ENCODE results near the gene ZNF169.

Gene ZNF169

DNA sequence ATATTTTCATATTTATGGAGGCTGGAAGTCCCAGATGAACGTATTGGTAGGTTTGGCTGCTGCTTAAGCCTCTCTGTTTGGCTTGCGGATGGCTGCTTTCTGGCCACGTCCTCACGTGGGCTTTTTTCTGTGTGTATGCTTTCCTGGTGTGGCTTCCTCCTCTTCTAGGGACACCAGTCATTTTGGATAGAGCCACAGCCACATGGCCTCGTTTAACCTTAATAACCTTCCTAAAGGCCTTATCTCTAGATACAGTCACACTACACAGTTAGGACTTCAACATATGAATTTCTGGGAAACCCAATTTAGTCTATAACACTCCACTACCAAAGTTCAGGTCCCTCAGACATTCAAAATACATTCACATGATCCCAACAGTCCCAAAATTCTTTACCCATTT, 42.5 kb downstream of the ZNF169 start:
- ChIA-PET POLR2A (no interaction called here), CTCF (no interaction called here)
- Histone ChIP-seq H3K27ac (ENCODE audit: extremely low read depth, low read depth, low read length) (no peak overlapping the region), H3K4me3 (ENCODE audit: low read depth, low read length) (no peak overlapping the region), H3K36me3 (ENCODE audit: control insufficient read depth in 2 of 2, insufficient read depth in 1 of 2, low read length in 2 of 2) (no peaks in the 10 kb centered on the region), H3K9me3 (ENCODE audit: control insufficient read depth, insufficient read depth, low read depth, low read length) (no peaks in the 10 kb centered on the region), H3K4me1 (ENCODE audit: control insufficient read depth, insufficient read depth, low read length) (no peaks in the 10 kb centered on the region)
- TF ChIP-seq ZNF560 (tag by site-specific recombination; IDR thresholded peaks at IDR 0.05; ENCODE audit: borderline replicate concordance) (no peak), ZNF324 (tag by site-specific recombination; IDR thresholded peaks at IDR 0.05) (no peak), ZNF658 (tag by site-specific recombination; IDR thresholded peaks at IDR 0.05) (no peak), ZNF626 (tag by site-specific recombination; IDR thresholded peaks at IDR 0.05) (no peak)

DNA sequence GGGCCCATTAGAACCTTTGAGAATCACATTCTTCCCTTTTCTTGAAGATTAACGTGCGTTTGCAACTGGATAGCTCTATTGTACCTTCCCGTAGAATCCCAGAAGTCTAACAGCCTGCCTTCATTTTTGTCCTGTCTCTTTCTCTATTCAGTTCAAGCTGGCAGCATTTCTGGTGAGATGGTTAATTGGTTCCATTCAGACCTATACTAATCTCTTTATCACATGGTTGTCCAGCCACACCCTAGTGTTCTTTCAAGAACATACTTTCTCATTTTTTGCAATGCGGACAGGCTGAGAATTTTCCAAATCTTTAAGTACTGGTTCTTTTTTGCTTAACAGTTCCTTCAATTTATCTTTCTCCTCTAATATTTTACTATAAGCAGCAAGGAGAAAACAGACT, 43.3 kb downstream of the ZNF169 start:
- Histone ChIP-seq H3K27ac (ENCODE audit: extremely low read depth, low read depth, low read length) (no peak overlapping the region), H3K4me3 (ENCODE audit: low read depth, low read length) (no peak overlapping the region), H3K9me3 (ENCODE audit: control insufficient read depth, insufficient read depth, low read depth, low read length) (no peaks in the 10 kb centered on the region), H3K4me1 (ENCODE audit: control insufficient read depth, insufficient read depth, low read length) (no peaks in the 10 kb centered on the region), H3K36me3 (ENCODE audit: control insufficient read depth in 2 of 2, insufficient read depth in 1 of 2, low read length in 2 of 2) (no peaks in the 10 kb centered on the region)
- ChIA-PET CTCF (no interaction called here), POLR2A (no interaction called here)
- TF ChIP-seq GLIS1 (tag by site-specific recombination; IDR thresholded peaks at IDR 0.05): no peak
- TF ChIP-seq, protein P1, sequence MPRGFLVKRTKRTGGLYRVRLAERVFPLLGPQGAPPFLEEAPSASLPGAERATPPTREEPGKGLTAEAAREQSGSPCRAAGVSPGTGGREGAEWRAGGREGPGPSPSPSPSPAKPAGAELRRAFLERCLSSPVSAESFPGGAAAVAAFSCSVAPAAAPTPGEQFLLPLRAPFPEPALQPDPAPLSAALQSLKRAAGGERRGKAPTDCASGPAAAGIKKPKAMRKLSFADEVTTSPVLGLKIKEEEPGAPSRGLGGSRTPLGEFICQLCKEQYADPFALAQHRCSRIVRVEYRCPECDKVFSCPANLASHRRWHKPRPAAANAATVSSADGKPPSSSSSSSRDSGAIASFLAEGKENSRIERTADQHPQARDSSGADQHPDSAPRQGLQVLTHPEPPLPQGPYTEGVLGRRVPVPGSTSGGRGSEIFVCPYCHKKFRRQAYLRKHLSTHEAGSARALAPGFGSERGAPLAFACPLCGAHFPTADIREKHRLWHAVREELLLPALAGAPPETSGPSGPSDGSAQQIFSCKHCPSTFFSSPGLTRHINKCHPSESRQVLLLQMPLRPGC (tag by site-specific recombination; IDR thresholded peaks at IDR 0.05): no peak
- TF ChIP-seq, protein P2, sequence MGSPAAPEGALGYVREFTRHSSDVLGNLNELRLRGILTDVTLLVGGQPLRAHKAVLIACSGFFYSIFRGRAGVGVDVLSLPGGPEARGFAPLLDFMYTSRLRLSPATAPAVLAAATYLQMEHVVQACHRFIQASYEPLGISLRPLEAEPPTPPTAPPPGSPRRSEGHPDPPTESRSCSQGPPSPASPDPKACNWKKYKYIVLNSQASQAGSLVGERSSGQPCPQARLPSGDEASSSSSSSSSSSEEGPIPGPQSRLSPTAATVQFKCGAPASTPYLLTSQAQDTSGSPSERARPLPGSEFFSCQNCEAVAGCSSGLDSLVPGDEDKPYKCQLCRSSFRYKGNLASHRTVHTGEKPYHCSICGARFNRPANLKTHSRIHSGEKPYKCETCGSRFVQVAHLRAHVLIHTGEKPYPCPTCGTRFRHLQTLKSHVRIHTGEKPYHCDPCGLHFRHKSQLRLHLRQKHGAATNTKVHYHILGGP (tag by site-specific recombination; IDR thresholded peaks at IDR 0.05): no peak
- TF ChIP-seq ZNF302 (tag by site-specific recombination; IDR thresholded peaks at IDR 0.05; ENCODE audit: low read depth): no peak
- no peak for TF ChIP-seq YY2 (tag by site-specific recombination; IDR thresholded peaks at IDR 0.05)
- no peak for TF ChIP-seq TRIM28 (IDR thresholded peaks at IDR 0.05; ENCODE audit: borderline replicate concordance, low read length)
- TF ChIP-seq, protein P3, sequence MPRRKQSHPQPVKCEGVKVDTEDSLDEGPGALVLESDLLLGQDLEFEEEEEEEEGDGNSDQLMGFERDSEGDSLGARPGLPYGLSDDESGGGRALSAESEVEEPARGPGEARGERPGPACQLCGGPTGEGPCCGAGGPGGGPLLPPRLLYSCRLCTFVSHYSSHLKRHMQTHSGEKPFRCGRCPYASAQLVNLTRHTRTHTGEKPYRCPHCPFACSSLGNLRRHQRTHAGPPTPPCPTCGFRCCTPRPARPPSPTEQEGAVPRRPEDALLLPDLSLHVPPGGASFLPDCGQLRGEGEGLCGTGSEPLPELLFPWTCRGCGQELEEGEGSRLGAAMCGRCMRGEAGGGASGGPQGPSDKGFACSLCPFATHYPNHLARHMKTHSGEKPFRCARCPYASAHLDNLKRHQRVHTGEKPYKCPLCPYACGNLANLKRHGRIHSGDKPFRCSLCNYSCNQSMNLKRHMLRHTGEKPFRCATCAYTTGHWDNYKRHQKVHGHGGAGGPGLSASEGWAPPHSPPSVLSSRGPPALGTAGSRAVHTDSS (tag by site-specific recombination; IDR thresholded peaks at IDR 0.05): no peak
- TF ChIP-seq, protein P4, sequence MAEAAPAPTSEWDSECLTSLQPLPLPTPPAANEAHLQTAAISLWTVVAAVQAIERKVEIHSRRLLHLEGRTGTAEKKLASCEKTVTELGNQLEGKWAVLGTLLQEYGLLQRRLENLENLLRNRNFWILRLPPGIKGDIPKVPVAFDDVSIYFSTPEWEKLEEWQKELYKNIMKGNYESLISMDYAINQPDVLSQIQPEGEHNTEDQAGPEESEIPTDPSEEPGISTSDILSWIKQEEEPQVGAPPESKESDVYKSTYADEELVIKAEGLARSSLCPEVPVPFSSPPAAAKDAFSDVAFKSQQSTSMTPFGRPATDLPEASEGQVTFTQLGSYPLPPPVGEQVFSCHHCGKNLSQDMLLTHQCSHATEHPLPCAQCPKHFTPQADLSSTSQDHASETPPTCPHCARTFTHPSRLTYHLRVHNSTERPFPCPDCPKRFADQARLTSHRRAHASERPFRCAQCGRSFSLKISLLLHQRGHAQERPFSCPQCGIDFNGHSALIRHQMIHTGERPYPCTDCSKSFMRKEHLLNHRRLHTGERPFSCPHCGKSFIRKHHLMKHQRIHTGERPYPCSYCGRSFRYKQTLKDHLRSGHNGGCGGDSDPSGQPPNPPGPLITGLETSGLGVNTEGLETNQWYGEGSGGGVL (tag by site-specific recombination; IDR thresholded peaks at IDR 0.05): no peak
- TF ChIP-seq OVOL3 (tag by site-specific recombination; IDR thresholded peaks at IDR 0.05): no peak
- TF ChIP-seq KLF7 (tag by site-specific recombination; IDR thresholded peaks at IDR 0.05; ENCODE audit: borderline replicate concordance): no peak

DNA sequence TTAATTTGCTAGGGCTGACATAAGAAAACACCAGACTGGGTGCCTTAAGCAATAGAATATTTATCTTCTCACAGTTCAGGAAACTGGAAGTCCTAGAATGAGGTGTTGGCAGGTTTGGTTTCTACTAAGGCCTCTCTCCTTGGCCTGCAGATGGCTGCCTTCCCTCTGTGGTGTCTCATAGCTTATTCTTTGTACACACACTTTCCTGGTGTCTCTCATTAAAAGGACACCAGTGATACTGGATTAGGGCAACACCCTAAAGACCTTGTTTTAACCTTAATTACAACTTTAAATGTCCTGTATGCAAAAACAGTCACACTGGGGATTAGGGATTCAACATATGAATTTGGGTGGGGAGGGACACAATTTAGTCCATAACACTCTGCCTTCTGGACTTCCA, 44.2 kb downstream of the ZNF169 start:
- Histone ChIP-seq H3K36me3 (ENCODE audit: control insufficient read depth in 2 of 2, insufficient read depth in 1 of 2, low read length in 2 of 2) (no peaks in the 10 kb centered on the region), H3K4me1 (ENCODE audit: control insufficient read depth, insufficient read depth, low read length) (no peaks in the 10 kb centered on the region), H3K27ac (ENCODE audit: extremely low read depth, low read depth, low read length) (no peak overlapping the region), H3K4me3 (ENCODE audit: low read depth, low read length) (no peak overlapping the region), H3K9me3 (ENCODE audit: control insufficient read depth, insufficient read depth, low read depth, low read length) (no peaks in the 10 kb centered on the region)
- ChIA-PET CTCF (no interaction called here), POLR2A (no interaction called here)
- TF ChIP-seq YY1 (tag by site-specific recombination; IDR thresholded peaks at IDR 0.05) (no peak), FEZF1 (tag by site-specific recombination; IDR thresholded peaks at IDR 0.05) (no peak), ZNF600 (tag by site-specific recombination; IDR thresholded peaks at IDR 0.05) (no peak), ZNF184 (tag by site-specific recombination; IDR thresholded peaks at IDR 0.05) (no peak), ZNF707 (tag by site-specific recombination; IDR thresholded peaks at IDR 0.05) (no peak), RBAK (tag by site-specific recombination; IDR thresholded peaks at IDR 0.05) (no peak), ZNF529 (tag by site-specific recombination; IDR thresholded peaks at IDR 0.05; ENCODE audit: insufficient replicate concordance) (no peak), ZNF174 (tag by site-specific recombination; IDR thresholded peaks at IDR 0.05) (no peak), ZNF785 (tag by site-specific recombination; IDR thresholded peaks at IDR 0.05) (no peak), ZNF223 (tag by site-specific recombination; IDR thresholded peaks at IDR 0.05) (no peak)
- TF ChIP-seq, protein P5, sequence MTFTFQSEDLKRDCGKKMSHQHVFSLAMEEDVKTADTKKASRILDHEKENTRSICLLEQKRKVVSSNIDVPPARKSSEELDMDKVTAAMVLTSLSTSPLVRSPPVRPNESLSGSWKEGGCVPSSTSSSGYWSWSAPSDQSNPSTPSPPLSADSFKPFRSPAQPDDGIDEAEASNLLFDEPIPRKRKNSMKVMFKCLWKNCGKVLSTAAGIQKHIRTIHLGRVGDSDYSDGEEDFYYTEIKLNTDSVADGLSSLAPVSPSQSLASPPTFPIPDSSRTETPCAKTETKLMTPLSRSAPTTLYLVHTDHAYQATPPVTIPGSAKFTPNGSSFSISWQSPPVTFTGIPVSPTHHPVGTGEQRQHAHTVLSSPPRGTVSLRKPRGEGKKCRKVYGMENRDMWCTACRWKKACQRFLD (tag by site-specific recombination; IDR thresholded peaks at IDR 0.05): no peak
- TF ChIP-seq, protein P6, sequence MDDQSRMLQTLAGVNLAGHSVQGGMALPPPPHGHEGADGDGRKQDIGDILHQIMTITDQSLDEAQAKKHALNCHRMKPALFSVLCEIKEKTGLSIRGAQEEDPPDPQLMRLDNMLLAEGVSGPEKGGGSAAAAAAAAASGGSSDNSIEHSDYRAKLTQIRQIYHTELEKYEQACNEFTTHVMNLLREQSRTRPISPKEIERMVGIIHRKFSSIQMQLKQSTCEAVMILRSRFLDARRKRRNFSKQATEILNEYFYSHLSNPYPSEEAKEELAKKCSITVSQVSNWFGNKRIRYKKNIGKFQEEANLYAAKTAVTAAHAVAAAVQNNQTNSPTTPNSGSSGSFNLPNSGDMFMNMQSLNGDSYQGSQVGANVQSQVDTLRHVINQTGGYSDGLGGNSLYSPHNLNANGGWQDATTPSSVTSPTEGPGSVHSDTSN (CRISPR knock-in tag; IDR thresholded peaks at IDR 0.05): no peak

All from HEK293 (cell line).